Ecto neural progenitor cell (in vitro differentiated cells): ENCODE results near the gene KIAA1671.
"Not testable (repeated sequence)": the region's sequence is repeated elsewhere in the genome, so short reads cannot be mapped to it uniquely, and the experiment has no call there.

Experiments used
- DNase-seq: peaks from one replicate; pipeline ENCODE4 v3.0.0-alpha.2; 2018; ENCODE audit warnings: low spot score

Gene KIAA1671

GRCh38 chr22:25174888-25175411 lies 222.4 kb downstream of the KIAA1671 start:
- no peak for DNase-seq

DNA sequence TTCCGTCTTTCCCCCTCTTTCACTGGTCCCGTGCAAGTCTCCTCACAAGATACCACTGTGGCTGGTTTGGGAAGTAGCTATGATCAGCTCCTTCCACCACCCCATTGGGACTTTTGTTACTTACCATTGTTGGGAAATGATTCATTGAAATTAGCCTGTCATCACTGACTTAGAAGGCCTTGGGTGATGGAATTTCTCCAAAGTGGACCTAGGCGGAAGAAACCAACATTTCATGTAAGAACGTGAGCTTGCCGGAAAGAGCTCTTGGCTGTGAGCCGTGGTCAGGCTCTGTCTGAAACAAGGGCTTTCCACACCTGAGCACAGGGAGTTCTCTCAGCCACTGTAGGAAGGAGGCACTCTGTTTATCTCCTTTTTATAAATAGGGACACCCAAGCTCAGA lies 223.7 kb downstream of the KIAA1671 start:
- no peak for DNase-seq

DNA sequence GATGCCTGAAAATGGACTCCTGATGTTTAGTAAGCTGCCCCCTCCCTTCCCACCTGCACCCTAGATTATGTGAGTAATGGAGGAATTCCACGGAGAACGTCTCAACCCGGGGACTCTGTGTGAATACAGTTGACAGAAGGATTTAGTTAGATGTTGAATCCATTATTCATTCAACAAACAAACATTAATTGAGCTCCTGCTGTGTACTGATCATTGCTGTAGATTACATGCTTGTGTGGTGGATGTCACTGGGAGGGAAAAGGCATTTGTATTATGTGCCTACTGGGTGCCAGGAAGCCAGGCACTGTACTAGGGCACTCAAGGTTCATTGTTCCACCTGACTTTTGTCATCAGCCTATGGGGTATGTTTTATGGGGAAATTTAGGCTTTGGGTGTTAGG lies 224.3 kb downstream of the KIAA1671 start:
- DNase-seq, result no peak

DNA sequence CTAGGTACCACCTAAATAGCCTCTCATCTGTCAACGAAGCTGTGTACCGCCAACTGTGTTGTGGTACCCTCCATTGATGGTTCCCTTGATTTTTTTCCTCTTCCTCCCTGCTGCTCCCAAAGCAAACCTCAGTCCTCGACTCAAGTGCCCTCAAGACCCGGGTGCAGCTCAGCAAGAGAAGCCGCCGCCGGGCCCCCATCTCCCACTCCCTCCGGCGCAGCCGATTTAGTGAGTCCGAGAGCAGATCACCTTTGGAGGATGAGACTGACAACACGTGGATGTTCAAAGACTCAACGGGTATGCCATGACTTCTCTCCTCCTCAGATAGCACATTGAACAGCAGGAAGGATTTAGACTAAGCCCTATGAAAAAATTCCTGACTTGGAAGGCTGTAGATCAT lies 224.7 kb downstream of the KIAA1671 start:
- DNase-seq, result no peak

DNA sequence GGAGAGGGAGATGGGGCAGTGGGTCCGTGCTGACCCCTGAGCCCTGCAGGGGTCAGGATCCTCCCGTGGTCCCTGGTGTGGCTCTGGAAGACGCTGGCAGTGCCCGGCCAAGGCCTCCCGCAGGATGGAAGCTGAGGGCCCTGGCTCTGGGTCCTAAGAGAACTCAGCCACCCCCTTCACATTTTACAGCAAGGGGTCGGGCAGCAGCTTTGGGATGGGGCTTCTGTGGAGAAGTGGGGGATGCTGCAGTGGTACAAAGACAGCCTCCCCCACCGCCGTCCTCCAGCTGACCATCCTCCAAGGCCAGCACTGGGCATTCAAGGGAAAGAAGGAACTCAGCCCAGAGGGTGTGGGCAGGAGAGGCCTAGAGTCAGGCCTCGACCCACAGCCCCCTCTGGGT lies 225.4 kb downstream of the KIAA1671 start:
- DNase-seq, result no peak

DNA sequence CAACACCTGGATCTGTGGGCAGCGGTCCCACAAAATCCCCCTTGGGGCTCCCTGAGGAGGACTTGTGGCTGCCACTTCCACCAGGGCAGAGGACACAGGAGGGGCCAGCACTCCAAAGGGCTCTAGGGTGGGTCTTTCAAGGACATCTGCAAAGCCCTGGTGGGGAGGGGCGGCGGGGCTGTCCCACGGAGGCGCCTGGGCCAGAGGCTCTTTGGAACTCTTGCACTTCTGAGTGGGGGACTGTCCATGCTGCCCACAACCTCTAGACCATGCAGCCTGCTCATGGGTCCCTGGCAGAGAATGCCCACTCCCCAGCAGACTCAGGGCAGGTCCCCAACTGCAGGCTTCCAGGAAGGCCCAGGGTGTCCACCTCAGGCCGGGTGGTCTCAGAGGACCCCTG lies 225.8 kb downstream of the KIAA1671 start:
- not testable (repeated sequence) for DNase-seq

- not testable (repeated sequence) for DNase-seq
Measured at GRCh38 chr22:25178869-25179631, 226.5 kb downstream of the KIAA1671 start.

- DNase-seq, result no peak
Measured at GRCh38 chr22:25182131-25183110, 229.9 kb downstream of the KIAA1671 start.

DNA sequence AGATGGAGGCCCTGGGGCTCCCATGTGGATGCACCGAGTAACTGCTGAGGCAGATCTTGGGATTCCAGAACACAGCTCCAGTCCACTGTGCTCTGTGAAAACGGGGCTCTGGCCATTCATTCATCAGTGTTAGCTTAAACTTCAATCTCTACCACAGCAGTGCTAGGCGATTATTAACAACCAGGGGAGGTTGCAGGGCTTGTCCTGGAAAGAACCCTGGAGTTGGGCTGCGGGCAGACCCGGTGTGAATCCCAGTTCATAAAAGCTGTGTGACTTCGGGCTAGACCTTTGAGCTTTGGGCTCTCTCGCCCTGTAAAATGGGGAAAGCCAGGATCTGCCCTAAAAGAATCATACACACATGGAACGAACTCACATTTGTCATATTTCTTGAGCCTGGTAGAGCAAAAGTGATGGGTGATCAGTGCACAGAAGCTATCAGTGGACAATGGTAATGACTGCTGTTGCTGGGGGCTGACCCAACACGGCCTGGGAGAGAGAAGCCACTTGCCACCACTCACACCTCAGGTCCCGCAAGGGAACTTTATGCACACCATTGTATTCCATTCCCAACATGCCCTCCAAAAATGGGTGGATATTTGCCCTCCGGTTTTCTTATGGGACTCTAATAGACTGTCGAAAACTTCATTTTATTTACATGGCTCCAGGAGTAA lies 231.6 kb downstream of the KIAA1671 start:
- DNase-seq, result no peak

- no peak for DNase-seq
Measured at GRCh38 chr22:25186140-25186539, 233.6 kb downstream of the KIAA1671 start.

- no peak for DNase-seq
Measured at GRCh38 chr22:25187469-25187868, 235.0 kb downstream of the KIAA1671 start.

- no peak for DNase-seq
Measured at GRCh38 chr22:25192406-25192805, 239.9 kb downstream of the KIAA1671 start.

DNA sequence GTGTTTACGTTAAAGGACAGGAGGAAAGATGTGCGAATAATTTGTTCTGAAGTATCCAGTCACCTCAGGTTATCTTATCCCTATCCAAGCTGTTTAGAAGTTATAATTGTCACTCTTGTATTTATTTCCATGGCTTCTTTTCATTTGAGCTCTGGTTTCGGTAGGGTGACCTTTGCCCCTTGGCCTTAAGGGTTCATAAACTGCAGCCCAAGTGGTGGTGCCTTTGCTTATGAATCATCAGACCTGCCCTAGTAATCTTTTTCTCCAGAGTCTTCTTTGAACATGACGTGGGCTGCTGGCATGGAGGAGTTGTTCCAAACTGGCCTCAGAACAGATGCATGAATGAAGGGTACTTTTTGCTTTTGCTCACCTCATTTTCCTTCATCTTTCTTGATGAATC lies 240.6 kb downstream of the KIAA1671 start:
- no peak for DNase-seq

- no peak for DNase-seq
Measured at GRCh38 chr22:25193548-25193947, 241.0 kb downstream of the KIAA1671 start.

GRCh38 chr22:25196326-25196725 lies 243.8 kb downstream of the KIAA1671 start:
- DNase-seq, result no peak

GRCh38 chr22:25197340-25197739 lies 244.8 kb downstream of the KIAA1671 start:
- DNase-seq, result no peak

- DNase-seq, result no peak
Measured at GRCh38 chr22:25199731-25200520, 247.4 kb downstream of the KIAA1671 start, which contains the start of gene CRYBB3. CRYBB3 (plus strand) TSS chr22:25199858; CDS start chr22:25201397, 1,539 bp downstream.

- DNase-seq, result no peak
Measured at GRCh38 chr22:25200967-25201366, 248.5 kb downstream of the KIAA1671 start.

DNA sequence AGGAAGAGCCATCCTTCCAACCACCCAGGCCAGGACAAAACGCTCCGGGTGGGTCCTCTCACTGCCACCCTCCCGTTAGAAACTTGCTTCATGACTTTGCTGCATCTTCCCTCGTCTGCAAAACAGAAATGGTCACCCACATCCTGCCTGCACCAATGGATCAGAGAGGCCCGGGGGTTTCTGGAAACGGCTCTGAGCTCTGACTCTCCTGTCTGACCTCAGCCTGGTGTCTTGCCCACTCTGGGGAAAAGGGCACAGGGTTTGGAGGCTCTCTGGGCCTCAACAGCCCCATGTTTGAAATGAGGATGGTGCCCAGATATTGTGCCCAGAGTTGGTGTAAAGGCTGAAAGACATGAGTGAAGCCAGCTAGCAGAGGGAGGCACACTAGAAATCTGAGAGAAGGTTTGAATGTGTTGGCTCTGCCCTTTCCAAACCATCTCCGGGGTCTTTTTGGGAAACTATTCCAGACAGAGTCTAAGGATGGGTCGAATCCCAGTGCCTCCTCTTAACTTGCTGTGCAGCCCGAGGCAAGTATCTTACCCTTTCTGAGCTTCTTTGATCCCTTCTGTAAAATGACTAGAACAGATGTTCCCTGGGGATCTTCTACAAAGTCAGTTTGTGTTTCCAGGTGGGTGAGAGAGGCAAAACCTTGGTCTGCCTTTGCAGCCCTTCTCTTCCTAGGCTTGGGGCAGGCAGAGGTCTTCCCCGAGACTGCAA lies 249.2 kb downstream of the KIAA1671 start:
- DNase-seq, result no peak

DNA sequence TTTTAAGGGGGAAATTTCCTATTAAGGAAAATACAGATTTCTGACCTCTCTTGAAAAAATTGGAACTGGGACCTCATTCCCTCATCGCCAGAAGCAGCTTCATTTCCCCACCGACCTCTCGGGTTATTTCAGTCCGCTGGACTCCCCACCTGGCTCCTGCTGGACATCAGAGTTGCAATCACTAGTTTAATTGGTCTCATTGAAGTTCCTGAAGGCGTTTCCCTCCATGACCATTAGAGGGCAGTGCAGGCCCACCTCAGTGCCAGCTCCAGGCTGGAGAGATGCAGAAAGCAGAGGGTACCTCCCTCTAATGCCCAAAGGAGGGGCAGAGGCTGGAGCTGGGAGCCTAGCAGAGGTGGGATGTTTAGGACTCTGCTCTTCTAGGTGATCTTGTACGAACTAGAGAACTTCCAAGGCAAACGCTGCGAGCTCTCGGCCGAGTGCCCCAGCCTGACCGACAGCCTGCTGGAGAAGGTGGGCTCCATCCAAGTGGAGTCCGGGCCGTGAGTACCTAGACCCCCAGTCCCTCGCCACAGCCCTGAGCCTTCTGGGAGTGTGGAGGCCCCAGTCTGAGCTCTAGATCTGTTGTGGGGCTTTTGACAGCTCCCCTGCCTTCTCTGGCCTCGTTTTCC lies 249.9 kb downstream of the KIAA1671 start:
- DNase-seq, result peak; percentile 82
